IMR-90 (cell line): Measurements from ENCODE around the gene CSKMT. TPM values are rescaled to one million over a fixed set of nuclear protein-coding genes. Genes with fewer than 3 reads are reported as not detected.

Source experiments
- ATAC-seq: fragments of 200-7000 bp; cut with Tn5 transposase; 2 replicates; pipeline ENCODE4 v1.9.1; 2020; ENCODE audit warnings: low read depth, mild to moderate bottlenecking, moderate library complexity
- BruUV-seq: library from RNA; stranded (reverse); fragments of 400-500 nt; replicated peaks from 2 replicates; lab custom pipeline; 2021; lab: Mats Ljungman, UMichigan
- CTCF ChIA-PET: fragments of 300-600 bp; formaldehyde crosslinking; extraction: SDS; loops from one replicate; lab custom pipeline; 2021; ENCODE audit warnings: antibody characterized with exemption; lab: Yijun Ruan, JAX
- POLR2A ChIA-PET: fragments of 300-600 bp; sonication (Branson Sonifier 250); formaldehyde crosslinking; loops from one replicate; lab custom pipeline; 2022; ENCODE audit warnings: antibody characterized with exemption; ENCODE audit not compliant: unreplicated experiment; lab: Charles Lee
- DNase-seq: peaks from one replicate; pipeline ENCODE4 v3.0.0; 2013
- H2AFZ ChIP-seq: replicated peaks from 2 replicates; pipeline ENCODE3; 2013; ENCODE audit warnings: low read length, mild to moderate bottlenecking; ENCODE audit not compliant: poor library complexity
- H2AK5ac ChIP-seq: 2 replicates; pipeline ENCODE4 v1.6.1; 2013; ENCODE audit warnings: low read depth, low read length, inconsistent platforms
- H2AK9ac ChIP-seq: replicated peaks from 2 replicates; pipeline ENCODE3; 2013; ENCODE audit warnings: mild to moderate bottlenecking, low read depth, low read length, moderate library complexity; ENCODE audit not compliant: poor library complexity
- H2BK120ac ChIP-seq: 2 replicates; pipeline ENCODE4 v1.6.1; 2013; ENCODE audit warnings: low read depth, low read length, inconsistent platforms
- H2BK15ac ChIP-seq: 3 replicates; pipeline ENCODE4 v1.6.1; 2013; ENCODE audit warnings: low read depth, low read length, inconsistent platforms
- H2BK20ac ChIP-seq: 2 replicates; pipeline ENCODE4 v1.6.1; 2013; ENCODE audit warnings: low read depth, mild to moderate bottlenecking, inconsistent platforms, low read length, moderate library complexity
- H2BK5ac ChIP-seq: 2 replicates; pipeline ENCODE4 v1.6.1; 2013; ENCODE audit warnings: mild to moderate bottlenecking, low read depth, low read length, inconsistent platforms; ENCODE audit not compliant: poor library complexity, severe bottlenecking
- H3K14ac ChIP-seq: replicated peaks from 2 replicates; pipeline ENCODE4 v1.6.1; 2013; ENCODE audit warnings: low read depth, low read length, inconsistent platforms
- H3K18ac ChIP-seq: 2 replicates; pipeline ENCODE4 v1.6.1; 2013; ENCODE audit warnings: low read depth, low read length, control low read depth
- H3K23ac ChIP-seq: 2 replicates; pipeline ENCODE4 v1.6.1; 2013; ENCODE audit warnings: low read depth, low read length, inconsistent platforms
- H3K27ac ChIP-seq: 2 replicates; pipeline ENCODE4 v1.5.1; 2013; ENCODE audit warnings: mild to moderate bottlenecking, control low read depth, low read length; ENCODE audit not compliant: insufficient read depth
- H3K27me3 ChIP-seq: 2 replicates; pipeline ENCODE4 v1.6.1; 2013; ENCODE audit warnings: low read length; ENCODE audit not compliant: control insufficient read depth, insufficient read depth
- H3K36me3 ChIP-seq: 2 replicates; pipeline ENCODE4 v1.6.1; 2013; ENCODE audit warnings: low read length, mixed read lengths; ENCODE audit not compliant: control insufficient read depth, insufficient read depth
- H3K4ac ChIP-seq: 2 replicates; pipeline ENCODE4 v1.6.1; 2013; ENCODE audit warnings: low read depth, low read length, inconsistent platforms
- H3K4me1 ChIP-seq: 2 replicates; pipeline ENCODE4 v1.6.1; 2013; ENCODE audit warnings: low read length, mixed read lengths; ENCODE audit not compliant: control insufficient read depth, insufficient read depth
- H3K4me2 ChIP-seq: 2 replicates; pipeline ENCODE4 v1.6.1; 2013; ENCODE audit warnings: low read depth, mild to moderate bottlenecking, control low read depth, low read length, moderate library complexity
- H3K4me3 ChIP-seq: 2 replicates; pipeline ENCODE4 v1.5.1; 2013; ENCODE audit warnings: low read depth, mild to moderate bottlenecking, control low read depth, low read length, moderate library complexity; ENCODE audit not compliant: insufficient read depth
- H3K56ac ChIP-seq: 2 replicates; pipeline ENCODE4 v1.6.1; 2013; ENCODE audit warnings: low read length, inconsistent platforms; ENCODE audit not compliant: insufficient read depth; ENCODE audit errors: extremely low read depth
- H3K79me1 ChIP-seq, 2 experiments: 2 replicates each; pipeline ENCODE4 v1.6.1; 2013; ENCODE audit warnings: low read length in 2 of 2, inconsistent platforms in 1 of 2, low read depth in 1 of 2
- H3K9ac ChIP-seq: 2 replicates; pipeline ENCODE4 v1.6.1; 2013; ENCODE audit warnings: low read depth, low read length, control low read depth
- H3K9me1 ChIP-seq: 2 replicates; pipeline ENCODE4 v1.6.1; 2013; ENCODE audit warnings: low read length, inconsistent platforms; ENCODE audit not compliant: insufficient read depth
- H3K9me3 ChIP-seq: 2 replicates; pipeline ENCODE4 v1.6.1; 2013; ENCODE audit warnings: low read length; ENCODE audit not compliant: control insufficient read depth, insufficient read depth
- H4K20me1 ChIP-seq: 2 replicates; pipeline ENCODE4 v1.6.1; 2013; ENCODE audit warnings: low read length, inconsistent platforms; ENCODE audit not compliant: insufficient read depth
- H4K5ac ChIP-seq: 2 replicates; pipeline ENCODE4 v1.6.1; 2013; ENCODE audit warnings: mild to moderate bottlenecking, low read depth, low read length, control low read depth
- H4K8ac ChIP-seq, 2 experiments: 2 replicates each; pipeline ENCODE4 v1.6.1; 2013; ENCODE audit warnings: low read depth in 2 of 2, low read length in 2 of 2, control low read depth in 1 of 2, inconsistent platforms in 1 of 2
- H4K91ac ChIP-seq: 2 replicates; pipeline ENCODE4 v1.6.1; 2013; ENCODE audit warnings: low read depth, low read length, inconsistent platforms; ENCODE audit not compliant: insufficient read depth
- FOS ChIP-seq: fragments of 150-350 bp; IDR thresholded peaks from 2 replicates; pipeline ENCODE4 v1.6.1; 2016; ENCODE audit warnings: low read depth, low read length
- RAD21 ChIP-seq: IDR thresholded peaks from 2 replicates; pipeline ENCODE4 v1.6.1; 2012; ENCODE audit warnings: low read length, improper control_type of control experiment
- RCOR1 ChIP-seq: IDR thresholded peaks from 2 replicates; pipeline ENCODE4 v1.6.1; 2012; ENCODE audit warnings: mild to moderate bottlenecking, low read length, improper control_type of control experiment; ENCODE audit not compliant: insufficient replicate concordance
- RFX5 ChIP-seq: IDR thresholded peaks from 2 replicates; pipeline ENCODE4 v1.8.0; 2012; ENCODE audit warnings: low read depth, mild to moderate bottlenecking, low read length, moderate library complexity
- SMC3 ChIP-seq: fragments of 150-350 bp; IDR thresholded peaks from 2 replicates; pipeline ENCODE4 v1.6.1; 2016; ENCODE audit warnings: low read depth, mild to moderate bottlenecking, antibody characterized with exemption, low read length, moderate library complexity
- WGBS, 2 experiments: methylation state at CpG; one replicate each; pipeline versions ENCODE4 v1.1.5 to v1.1.7; 2013; ENCODE audit warnings: missing lambda C conversion rate in 2 of 2; ENCODE audit not compliant: insufficient read length in 1 of 2; ENCODE audit errors: extremely low coverage in 2 of 2; 5-methylcytosine and 5-hydroxymethylcytosine counted together
- dilution Hi-C: fragments of 300-500 bp; cut with HindIII; formaldehyde crosslinking; loops from one replicate; pipeline ENCODE4 v1.14.3; 2018; ENCODE audit warnings: low sequenced_read_pairs; ENCODE audit not compliant: unreplicated experiment
- in situ Hi-C: fragments of 300-500 bp; cut with MboI; formaldehyde crosslinking; loops from 3 replicates; pipeline ENCODE4 v1.14.3; 2019; ENCODE audit warnings: low sequenced_read_pairs, inconsistent platforms, mixed read lengths
- intact Hi-C: fragments of 100-400 bp; cut with micrococcal nuclease; formaldehyde crosslinking; loops from 2 replicates; pipeline ENCODE4 v1.10.0; 2022
- polyA plus RNA-seq, 3 experiments: library from polyadenylated mRNA; depleted of rRNA; stranded (reverse); fragments of >200 nt; gene quantifications; 2 replicates each; pipeline ENCODE4 v1.2.3, GENCODE V29; 2012; ENCODE audit warnings: low replicate concordance in 1 of 3
- total RNA-seq: library from RNA; depleted of rRNA; stranded (reverse); fragments of >200 nt; gene quantifications from 2 replicates; pipeline ENCODE4 v1.2.3, GENCODE V29; 2012
- TF ChIP-seq, protein P1 (sequence below): conservative IDR thresholded peaks from 2 replicates; pipeline ENCODE4 v1.5.1; 2012; ENCODE audit warnings: mild to moderate bottlenecking, low read depth, low read length, improper control_type of control experiment

Gene CSKMT
- total and polyA plus RNA-seq, 2 of the 4 experiments (the other 2 are of a cell fraction) = 5.3 to 7.9 TPM

DNA sequence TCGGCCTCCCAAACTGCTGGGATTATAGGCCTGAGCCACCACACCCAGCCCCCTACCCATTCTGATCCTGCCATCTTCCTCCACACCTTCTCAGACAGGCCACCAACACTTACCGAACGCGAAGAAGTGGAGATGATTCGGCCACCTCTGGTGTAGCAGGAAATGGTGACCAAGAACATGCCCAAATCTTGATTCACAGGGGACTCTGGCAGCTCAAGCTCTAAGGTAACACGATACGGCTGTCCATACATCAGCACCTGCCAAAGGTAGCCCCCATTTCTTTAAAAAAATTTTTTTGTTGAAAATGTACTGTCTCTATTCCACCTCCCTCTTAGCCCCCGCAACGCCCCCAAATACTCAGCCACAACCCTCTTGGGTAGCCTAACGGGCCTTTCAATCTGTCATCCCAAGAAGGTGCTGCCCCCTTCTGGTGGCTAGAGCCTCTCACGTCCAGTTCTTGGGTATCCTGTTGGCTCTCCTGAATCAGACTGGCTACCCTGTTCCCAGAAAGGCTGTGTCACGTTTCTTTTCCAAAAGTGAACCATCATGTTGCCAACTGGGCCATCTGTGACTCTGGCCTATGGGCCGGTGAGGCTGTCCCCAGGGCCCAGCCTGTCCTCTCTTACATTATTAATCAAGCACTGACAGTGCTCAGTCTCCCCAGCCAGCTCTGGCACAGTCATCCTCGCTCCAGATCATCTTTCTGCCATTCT is 29.5 kb downstream of the CSKMT start:
- Histone ChIP-seq H3K18ac (no peak overlapping the region), H3K9me1 (peaks cover 6% of the 10 kb centered on the region; the same call in 1 of the 2 replicates), H3K4me2 (no peak overlapping the region), H2AK5ac (peak overlapping the region; percentile 28; the same call in 1 of the 2 replicates), H2BK120ac (no peak overlapping the region), H3K4ac (no peak overlapping the region; the same call in 1 of the 2 replicates), H3K4me1 (peaks cover 2% of the 10 kb centered on the region; the same call in 1 of the 2 replicates), H3K4me3 (no peak overlapping the region), H2AK9ac (peak overlapping the region; percentile 73), H3K79me1 (peaks cover 0 to 7% of the 10 kb centered on the region in 2 experiments; a peak in 2 of 4 replicates), H3K56ac (no peak overlapping the region), H2AFZ (peak overlapping the region; percentile 44), H2BK5ac (no peak overlapping the region), H4K8ac (no peak overlapping the region), H2BK20ac (no peak overlapping the region), H3K14ac (no peak overlapping the region; the same call in 1 of the 2 replicates), H3K9ac (no peak overlapping the region), H2BK15ac (no peak overlapping the region), H3K9me3 (no peaks in the 10 kb centered on the region), H3K27me3 (no peaks in the 10 kb centered on the region), H4K5ac (no peak overlapping the region), H4K20me1 (0 out of 2 replicates have a peak, but pooled peaks cover 6% of the 10 kb centered on the region), H3K36me3 (peaks cover 22% of the 10 kb centered on the region), H3K23ac (no peak overlapping the region), H4K91ac (no peak overlapping the region), H3K27ac (no peak overlapping the region)
- ATAC-seq = peak; percentile 92
- WGBS, 2 experiments = 28% methylated on average over 5 of the region's 14 CpGs; no CpG with 5 or more reads in 1 of the 2 experiments
- peak; percentile 82 for DNase-seq
- ChIA-PET CTCF (interaction anchor here (0.6 to 3.0 kb wide), 5 partner anchors 9 to 300 kb away, joined by 3 to 11 read pairs (median 4); no protein-coding TSS in a partner anchor), POLR2A (interaction anchor here (0.7 kb wide), 1 partner anchor 152 kb away, joined by 8 read pairs; no protein-coding TSS in a partner anchor)
- intact Hi-C loops = loop anchor here (1.0 to 10.0 kb wide), 4 partner anchors 14 to 314 kb away; partner anchors contain the start of gene TUT1
- TF ChIP-seq SMC3 (peak; percentile 68), RAD21 (peak; percentile 72), RCOR1 (no peak), RFX5 (no peak), FOS (no peak)
- TF ChIP-seq, protein P1, sequence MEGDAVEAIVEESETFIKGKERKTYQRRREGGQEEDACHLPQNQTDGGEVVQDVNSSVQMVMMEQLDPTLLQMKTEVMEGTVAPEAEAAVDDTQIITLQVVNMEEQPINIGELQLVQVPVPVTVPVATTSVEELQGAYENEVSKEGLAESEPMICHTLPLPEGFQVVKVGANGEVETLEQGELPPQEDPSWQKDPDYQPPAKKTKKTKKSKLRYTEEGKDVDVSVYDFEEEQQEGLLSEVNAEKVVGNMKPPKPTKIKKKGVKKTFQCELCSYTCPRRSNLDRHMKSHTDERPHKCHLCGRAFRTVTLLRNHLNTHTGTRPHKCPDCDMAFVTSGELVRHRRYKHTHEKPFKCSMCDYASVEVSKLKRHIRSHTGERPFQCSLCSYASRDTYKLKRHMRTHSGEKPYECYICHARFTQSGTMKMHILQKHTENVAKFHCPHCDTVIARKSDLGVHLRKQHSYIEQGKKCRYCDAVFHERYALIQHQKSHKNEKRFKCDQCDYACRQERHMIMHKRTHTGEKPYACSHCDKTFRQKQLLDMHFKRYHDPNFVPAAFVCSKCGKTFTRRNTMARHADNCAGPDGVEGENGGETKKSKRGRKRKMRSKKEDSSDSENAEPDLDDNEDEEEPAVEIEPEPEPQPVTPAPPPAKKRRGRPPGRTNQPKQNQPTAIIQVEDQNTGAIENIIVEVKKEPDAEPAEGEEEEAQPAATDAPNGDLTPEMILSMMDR = peak; percentile 73
- dilution Hi-C loops = no loop called here
- in situ Hi-C loops = loop anchor here (10.0 kb wide), 1 partner anchor 300 kb away; no protein-coding TSS in a partner anchor
- no TSS peak for BruUV-seq
